SH-SY5Y (cell line): Measurements from ENCODE around the gene ALAD.

Experiments
- GATA2 ChIP-seq: IDR thresholded peaks from 2 replicates; pipeline ENCODE4 v1.6.1; 2011; ENCODE audit warnings: mild to moderate bottlenecking, low read depth, low read length
- GATA3 ChIP-seq: IDR thresholded peaks from 2 replicates; pipeline ENCODE4 v1.6.1; 2011; ENCODE audit warnings: low read depth, mild to moderate bottlenecking, low read length, moderate library complexity

Gene ALAD

GRCh38 chr9:113345190-113345589 is 55.9 kb downstream of the ALAD start:
- no peak for TF ChIP-seq GATA2
- no peak for TF ChIP-seq GATA3

DNA sequence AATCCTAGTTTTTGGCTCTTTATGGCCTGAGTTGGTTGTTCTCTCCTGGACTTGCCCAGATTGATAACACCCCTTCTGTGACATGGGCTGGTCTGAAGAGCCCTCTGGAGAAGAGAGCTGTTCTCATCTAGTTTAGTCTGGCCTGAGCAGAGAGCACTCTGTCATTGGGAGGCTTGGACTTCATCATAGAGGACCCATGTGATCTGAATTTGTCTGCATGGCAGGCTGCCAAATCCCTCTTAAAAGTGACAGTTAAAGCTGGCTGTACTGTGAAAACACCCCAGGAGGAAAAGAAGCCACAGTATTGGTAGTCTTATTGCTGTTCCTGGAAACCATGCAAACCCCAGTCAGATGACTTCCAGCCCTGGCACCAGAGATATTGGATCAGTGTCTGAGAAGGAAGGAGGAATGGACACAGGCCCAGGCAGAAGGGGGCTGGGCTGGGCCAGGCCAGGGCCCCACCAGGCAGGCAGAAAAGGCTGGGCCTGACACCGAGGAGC is 57.3 kb downstream of the ALAD start:
- TF ChIP-seq GATA2, result no peak
- no peak for TF ChIP-seq GATA3

GRCh38 chr9:113341712-113342410 is 59.2 kb downstream of the ALAD start:
- TF ChIP-seq GATA3, result no peak
- TF ChIP-seq GATA2, result no peak

- no peak for TF ChIP-seq GATA3
These were observed 60.9 kb downstream of the ALAD start, which contains the start of gene WDR31 for GRCh38 chr9:113340011-113340699. Gene WDR31 (minus strand): TSS chr9:113340275. CDS start chr9:113332022, 8,253 bp downstream.

GRCh38 chr9:113337714-113338113 is 63.4 kb downstream of the ALAD start:
- TF ChIP-seq GATA3, result no peak
- no peak for TF ChIP-seq GATA2
